Epidermal melanocyte (primary cell): ENCODE results near the gene C11orf21.

Source experiments
- DNase-seq: peaks from one replicate; pipeline ENCODE4 v3.0.0; 2011; ENCODE audit warnings: low spot score; ENCODE audit not compliant: insufficient read length

The C11orf21 gene

DNA sequence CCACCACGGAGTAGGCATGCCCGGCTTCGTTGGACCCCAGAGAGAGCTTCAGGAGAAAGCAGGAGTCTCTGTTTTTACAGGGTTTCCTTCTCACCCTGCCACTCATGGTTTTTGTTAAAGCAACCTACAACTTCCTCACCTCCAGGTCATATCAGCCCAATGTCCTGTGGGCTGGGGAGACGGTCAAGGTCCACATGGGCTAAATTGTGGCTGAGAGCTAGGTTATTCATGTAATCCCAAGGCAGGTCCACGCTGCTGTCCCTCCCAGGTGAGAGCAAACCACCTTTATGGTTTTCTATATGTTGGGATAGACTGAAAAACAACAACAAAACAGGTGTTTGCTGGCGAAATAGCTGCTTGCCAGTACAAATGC lies 19.6 kb upstream of the C11orf21 start:
- DNase-seq: no peak

DNA sequence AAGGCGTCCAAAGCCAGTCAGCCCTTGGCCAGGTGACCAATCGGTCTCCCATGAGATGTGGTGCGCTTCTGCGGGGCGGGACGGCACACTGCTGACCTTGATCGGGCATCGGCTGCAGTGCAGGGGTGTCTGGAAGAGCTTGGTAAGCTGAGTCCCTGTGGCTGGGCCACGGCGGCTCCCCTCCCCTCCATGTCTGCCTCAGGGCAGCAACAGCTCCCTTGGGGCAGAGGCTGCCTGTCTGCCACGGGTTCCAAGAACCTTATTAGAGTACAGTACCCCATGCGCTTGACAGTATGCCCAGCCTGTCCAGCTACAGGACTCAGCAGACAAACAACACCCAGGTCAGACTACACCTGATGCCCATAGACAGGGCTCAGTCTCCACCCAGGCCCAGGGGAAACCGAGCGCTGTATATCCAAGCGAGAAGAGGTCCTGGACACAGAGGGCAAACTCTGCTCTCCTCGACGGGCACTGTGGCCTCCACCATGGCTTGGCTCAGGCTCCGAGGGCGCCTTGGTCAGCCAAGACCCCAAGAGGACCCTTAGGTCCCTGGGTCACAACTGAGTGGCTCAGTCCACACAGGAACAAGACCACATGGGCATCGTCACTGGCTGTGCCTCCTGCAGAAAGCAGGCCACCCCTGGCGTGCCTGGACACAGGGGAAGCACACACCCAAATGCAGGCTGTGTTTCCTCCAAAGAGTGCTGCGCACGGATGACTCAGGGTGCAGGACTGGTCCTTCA lies 19.0 kb upstream of the C11orf21 start:
- no peak for DNase-seq

DNA sequence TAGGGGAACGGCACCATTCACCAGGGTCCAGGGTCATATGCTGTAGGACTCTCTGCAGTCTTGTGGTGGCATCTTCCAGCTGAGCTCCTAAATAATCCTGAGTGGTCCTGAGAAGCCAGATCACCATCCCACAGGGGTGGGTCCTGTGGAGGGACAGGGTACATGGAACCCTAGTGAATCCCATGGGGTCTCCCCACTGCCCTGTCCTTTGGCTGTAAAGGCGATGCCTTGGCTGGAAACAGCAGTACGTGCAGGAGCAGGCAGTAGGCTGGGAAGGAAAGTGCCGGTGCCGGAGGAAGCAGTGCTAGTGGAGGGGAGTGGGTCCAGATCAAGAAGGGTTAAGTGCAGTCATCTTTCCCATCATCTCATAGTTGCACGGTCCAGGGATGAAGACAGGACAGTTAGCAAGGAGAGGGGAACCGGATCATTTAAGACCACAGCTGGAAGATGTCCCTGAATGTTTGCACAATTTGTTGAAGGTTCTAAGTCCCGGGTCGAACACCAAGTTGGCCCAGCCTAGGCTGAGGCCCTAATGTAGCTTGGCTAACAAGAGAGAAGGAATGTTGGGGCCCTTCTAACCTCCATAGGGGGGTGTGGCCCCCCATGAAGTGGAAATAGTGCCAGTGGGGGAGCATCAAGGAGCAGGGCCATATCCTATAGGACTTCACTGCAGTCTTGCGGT lies 18.2 kb upstream of the C11orf21 start:
- DNase-seq: no peak

DNA sequence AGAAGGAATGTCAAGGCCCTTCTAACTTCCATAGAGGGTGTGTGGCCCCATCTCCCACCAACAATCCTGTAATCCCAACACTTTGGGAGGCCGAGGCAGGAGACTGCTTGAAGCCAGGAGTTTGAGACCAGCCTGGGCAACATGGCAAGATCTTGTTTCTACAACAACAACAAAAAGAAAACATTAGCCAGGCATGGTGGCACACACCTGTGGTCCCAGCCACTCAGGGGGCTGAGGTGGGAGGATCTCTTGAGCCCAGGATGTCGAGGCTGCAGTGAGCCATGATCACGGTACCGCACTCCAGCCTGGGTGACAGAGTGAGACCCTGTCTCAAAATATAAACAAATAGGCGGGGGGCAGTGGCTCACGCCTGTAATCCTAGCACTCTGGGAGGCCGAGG lies 17.0 kb upstream of the C11orf21 start:
- no peak for DNase-seq

DNA sequence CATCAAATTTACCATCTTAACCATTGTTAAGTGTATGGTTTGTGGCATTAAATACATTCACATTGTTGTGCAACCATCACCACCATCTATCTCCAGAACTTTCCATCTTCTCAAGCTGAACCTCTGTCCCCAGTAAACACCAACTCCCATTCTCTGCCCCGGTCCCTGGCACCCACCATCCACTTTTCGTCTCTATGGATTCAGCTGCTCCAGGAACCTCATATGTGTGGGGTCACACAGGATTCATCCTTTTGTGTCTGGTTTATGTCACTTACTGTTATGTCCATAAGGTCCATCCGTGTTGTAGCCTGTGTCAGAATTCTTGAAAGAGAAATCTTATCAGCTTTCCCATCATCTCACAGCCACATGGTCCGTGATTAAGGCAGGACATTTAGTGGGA lies 16.4 kb upstream of the C11orf21 start:
- DNase-seq: no peak

DNA sequence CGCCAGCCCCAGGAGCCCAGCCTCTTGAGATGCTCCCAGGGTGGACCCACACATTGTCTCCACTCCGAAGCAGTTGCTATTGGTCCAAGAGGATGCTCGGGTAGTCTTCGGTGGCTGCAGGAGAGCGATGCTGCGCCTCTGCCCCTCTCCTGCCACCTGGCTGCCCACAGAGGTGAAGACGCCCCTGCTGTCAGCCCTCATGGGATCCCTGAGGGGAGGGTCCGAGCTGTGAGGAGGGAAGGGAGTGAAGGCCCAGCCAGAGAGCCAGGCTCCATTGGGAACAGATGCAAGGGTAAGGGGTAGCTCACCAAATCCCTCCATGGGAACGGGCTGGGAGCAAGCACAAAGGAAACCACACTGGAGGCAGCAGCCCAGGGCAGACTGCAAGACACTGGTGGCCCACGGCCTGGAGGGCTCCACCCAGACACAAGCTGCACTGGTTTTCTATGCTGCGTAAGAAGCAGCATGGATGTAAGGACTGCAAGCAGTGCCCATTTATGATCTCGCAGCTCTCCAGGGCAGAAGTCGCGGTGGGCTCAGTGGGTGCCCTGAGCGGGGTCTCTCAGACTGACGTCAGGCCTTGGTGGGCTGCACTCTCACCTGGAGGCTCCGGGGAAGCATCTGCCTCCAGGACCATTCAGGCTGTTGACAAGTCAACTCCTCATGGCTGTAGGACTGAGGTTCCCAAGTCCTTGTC lies 15.8 kb upstream of the C11orf21 start:
- DNase-seq: no peak

DNA sequence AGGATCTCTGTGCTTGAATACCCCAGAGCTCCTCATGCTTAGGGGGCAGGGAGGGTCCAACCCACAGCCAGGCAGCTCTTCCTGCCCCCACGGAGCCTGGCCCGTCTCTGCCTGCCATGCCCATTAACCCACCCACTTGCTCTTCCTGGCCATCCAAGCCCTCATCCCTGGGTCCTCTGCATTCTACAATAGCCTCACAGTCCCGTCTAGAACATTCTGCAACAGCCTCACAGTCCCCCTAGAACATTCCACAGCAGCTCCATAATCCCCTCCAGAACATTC lies 15.2 kb upstream of the C11orf21 start:
- DNase-seq: no peak

- DNase-seq: no peak
Observed at GRCh38 chr11:2316169-2316962, 14.6 kb upstream of the C11orf21 start.

DNA sequence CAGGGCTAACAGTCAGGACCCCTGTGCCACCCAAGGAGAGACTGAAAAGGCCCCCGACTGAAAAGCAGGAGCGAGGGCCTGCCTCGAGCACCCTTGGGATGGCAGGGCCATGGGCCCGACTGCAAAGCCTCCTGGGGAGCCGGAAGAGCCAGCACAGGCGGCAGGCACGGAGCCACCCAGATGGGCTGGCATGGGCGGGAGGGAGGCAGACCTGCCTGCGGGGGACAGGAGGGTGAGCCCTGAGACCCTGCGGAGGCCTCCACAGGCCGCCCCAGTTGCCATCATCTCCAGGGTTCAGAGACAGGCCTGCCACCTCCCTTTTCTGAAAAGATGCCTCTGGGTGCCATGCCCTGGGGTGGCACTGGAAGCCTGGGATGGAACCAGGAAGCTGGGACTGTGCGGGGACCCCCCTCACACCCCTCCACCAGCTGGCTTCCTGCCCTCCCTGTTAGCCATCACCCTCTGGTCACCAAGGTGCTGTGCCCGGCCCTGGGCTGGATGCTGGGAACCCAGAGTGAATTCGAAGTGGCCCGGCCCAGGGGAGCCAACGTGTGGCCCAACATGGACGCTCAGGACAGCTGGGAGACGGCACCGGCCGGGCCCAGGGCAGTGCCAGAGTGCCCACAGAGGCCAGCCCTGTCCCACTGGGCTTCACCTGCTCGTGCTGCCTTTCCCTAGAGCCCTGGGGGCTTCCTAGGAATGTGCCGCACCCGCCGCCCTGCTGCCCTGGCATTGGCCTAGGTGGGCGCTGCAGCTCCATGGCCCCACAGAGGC lies 13.9 kb upstream of the C11orf21 start:
- DNase-seq: no peak

DNA sequence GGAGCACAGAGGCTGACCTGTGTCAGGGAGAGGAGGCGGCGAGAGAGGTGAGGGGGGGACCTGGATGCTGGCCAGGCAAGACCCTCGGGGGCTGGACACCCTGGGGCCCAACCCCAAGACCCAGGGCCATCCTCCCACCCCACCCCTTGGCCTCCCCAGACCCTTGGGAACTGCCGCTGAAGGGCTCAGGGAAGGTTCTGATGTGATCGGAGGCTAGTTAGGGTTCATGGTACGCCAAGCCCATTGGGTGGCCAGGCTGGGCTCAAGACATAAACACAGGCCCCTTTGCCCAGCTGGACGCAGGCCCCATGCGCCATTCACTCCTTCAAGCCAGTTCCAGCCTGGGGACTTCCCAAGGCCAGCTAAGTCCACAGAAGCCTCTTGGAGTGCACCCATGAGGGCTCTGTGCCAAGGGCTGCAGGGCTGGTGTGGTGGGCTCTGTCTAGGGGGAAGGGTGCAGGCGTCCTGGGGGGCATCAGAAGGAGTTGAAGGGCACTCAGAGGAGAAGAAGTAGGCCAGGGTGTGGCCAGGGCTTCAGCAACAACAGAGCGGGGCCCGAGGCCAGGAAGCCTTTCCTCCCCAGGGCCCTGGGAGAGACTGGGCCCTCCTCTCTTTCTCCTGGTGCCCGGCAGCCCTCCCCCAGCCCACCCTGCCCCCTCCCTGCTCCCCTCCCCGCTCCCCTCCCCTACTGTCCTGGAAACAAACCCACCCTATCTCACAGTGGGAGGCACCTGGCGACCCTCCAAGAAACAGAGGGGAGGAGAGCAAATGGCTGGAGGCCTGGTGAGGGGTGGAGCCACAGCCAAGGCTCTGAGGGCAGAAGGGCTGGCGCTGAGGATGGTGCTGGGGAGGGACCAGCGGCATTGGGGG lies 13.0 kb upstream of the C11orf21 start:
- no peak for DNase-seq

GRCh38 chr11:2314136-2314524 lies 12.4 kb upstream of the C11orf21 start:
- DNase-seq: no peak

DNA sequence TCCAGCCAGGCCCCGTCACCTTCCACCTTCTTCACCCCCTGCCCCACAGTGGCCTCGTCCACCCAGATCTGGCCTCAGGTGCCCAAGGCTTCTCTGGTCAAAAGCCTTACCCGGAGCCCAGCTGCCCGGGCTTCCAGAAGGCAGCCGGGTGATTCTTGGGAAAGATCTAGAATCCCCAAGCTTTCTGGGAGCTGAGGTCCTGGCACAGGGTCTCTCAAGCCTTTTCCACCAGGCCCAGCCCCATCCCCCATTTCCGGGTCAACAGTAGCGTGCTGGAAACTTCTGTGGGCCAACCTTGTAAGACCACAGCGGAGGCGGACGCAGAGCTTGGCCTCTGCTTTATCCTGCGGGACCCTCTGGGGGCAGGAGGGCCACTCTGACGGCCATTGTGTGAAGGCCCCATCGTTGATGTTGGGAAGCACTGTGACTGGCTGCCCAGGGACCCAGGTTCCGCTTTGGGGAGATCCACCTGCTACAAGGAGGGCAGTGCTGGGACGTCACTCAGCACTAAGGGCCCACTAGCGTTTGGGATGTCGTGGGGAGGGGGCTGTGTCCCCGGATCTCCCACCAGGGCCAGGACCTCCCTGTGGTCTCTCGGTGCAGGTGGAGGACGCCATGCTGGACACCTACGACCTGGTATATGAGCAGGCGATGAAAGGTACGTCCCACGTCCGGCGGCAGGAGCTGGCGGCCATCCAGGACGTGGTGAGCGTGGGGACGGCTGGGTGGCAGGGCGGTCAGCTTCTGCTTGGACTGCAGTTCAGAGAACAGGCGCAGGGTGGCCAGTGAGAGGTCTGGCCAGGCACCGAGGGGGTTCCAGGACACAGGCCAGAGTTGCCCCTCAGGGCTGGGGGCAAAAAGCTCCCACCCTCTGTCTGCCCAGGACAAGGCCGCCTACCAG lies 11.6 kb upstream of the C11orf21 start:
- no peak for DNase-seq

DNA sequence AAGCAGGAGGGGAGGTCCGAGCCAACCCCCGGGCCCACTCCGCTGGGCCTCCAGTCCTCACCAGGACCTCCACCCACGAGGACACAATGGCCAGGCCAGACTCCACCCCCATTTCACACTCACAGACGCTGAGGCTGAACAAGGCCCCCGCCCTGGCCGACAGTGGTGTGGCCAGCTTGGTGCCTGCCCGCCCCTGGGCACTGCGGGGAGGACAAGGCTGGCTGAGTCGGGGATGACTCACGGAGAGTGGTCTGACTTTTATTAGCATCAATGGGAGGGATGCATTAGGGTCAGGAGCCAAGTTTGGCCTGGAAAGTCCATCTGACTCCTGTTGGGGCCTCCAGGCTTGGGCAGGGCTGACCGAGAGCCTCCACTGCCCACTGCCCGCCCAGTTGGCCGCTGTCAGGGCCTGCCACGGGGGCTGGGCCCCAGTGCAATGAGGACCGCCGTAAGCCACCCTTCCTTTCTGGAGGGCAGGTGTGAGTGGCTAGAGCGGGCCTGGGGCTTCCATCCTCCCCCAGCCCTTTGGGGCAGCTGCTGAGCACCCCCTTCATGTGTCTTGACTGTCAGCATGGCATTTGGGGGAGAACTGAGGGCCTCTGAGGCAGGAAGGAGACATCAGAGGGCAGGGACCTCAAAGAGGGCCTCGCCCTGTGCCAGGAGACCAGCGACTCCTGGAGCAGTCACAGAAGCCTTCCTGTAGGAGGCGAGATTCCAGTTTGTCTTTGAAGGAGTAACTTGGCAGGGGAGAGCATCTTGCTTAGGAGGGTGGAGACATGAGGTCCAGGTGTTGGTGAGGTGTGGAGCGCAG lies 10.7 kb upstream of the C11orf21 start:
- no peak for DNase-seq

- no peak for DNase-seq
Observed at GRCh38 chr11:2311353-2312133, 9.8 kb upstream of the C11orf21 start.

DNA sequence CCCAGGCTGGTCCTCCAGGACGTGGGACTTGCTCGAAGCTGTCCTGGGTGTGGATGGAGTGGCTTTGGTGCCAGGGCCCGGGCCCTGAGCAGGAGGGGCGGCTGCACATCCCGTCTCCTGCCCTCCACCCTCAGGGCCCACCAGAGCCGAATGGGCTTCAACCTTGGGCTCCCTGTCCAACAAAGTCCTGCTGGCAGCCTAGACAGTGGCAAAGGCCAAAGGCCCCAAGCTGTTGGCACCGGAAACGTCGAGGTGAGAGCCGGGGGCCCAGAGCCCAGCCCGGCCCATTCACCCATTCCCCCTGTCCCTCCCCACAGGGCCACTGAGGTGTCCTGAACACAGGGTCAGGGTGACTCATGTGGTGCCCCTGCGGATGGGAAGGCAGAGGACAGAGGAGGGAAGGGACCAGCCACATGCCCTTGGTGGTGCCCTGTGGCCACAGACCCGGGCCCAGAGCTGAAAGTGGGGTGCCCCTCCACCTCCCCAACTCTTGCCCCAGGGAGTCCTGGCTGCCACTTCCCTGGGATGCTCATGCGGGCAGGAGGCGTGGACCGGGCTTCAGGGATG lies 9.2 kb upstream of the C11orf21 start:
- DNase-seq: no peak

GRCh38 chr11:2310073-2310785 lies 8.5 kb upstream of the C11orf21 start:
- DNase-seq: no peak
